Lower lobe of right lung (tissue), 2 donors: Measurements from ENCODE around the gene TBX5. TPM values are rescaled to one million over a fixed set of nuclear protein-coding genes. Genes with fewer than 3 reads are reported as not detected.

Source experiments
- ATAC-seq, 2 donors: fragments of 200-7000 bp; cut with Tn5 transposase; one replicate each; pipeline ENCODE4 v1.9.1; 2020 to 2022; ENCODE audit warnings: mild to moderate bottlenecking in 2 of 2, moderate library complexity in 2 of 2
- DNase-seq: peaks from one replicate; pipeline ENCODE4 v3.0.0-alpha.2; 2020
- H3K27ac ChIP-seq: fragments of 200-600 bp; one replicate; pipeline ENCODE4 v1.8.0; 2022
- H3K27me3 ChIP-seq: fragments of 200-600 bp; one replicate; pipeline ENCODE4 v1.8.0; 2022; ENCODE audit warnings: low read depth
- H3K36me3 ChIP-seq: fragments of 200-600 bp; one replicate; pipeline ENCODE4 v1.8.0; 2022; ENCODE audit warnings: mild to moderate bottlenecking
- H3K4me1 ChIP-seq: fragments of 200-600 bp; one replicate; pipeline ENCODE4 v1.8.0; 2022
- H3K4me3 ChIP-seq: fragments of 200-600 bp; one replicate; pipeline ENCODE4 v1.8.0; 2022; ENCODE audit warnings: mild to moderate bottlenecking
- H3K9me3 ChIP-seq: fragments of 200-600 bp; one replicate; pipeline ENCODE4 v1.8.0; 2022
- intact Hi-C: fragments of 100-400 bp; cut with DNase I; formaldehyde crosslinking; loops from one replicate; pipeline ENCODE4 v1.11.0; 2022
- total RNA-seq: library from RNA; stranded (reverse); fragmentation: NEBNext Ultra II Directional; extraction: Animal tissue kit (Norgen Biotek cat#: 25700); gene quantifications from one replicate; pipeline ENCODE4 v1.2.1, GENCODE V29; 2021
- TF ChIP-seq, protein P1 (sequence below): fragments of 200-600 bp; IDR thresholded peaks from one replicate; pipeline ENCODE4 v1.8.0; 2022; ENCODE audit warnings: antibody characterized with exemption, mild to moderate bottlenecking
- donor health status: DM: no; HTN: yes; CAD: no; lungs with severe emphysema.

Gene TBX5
- total RNA-seq, 1 donor from 2014 or later = 15.7 TPM

DNA sequence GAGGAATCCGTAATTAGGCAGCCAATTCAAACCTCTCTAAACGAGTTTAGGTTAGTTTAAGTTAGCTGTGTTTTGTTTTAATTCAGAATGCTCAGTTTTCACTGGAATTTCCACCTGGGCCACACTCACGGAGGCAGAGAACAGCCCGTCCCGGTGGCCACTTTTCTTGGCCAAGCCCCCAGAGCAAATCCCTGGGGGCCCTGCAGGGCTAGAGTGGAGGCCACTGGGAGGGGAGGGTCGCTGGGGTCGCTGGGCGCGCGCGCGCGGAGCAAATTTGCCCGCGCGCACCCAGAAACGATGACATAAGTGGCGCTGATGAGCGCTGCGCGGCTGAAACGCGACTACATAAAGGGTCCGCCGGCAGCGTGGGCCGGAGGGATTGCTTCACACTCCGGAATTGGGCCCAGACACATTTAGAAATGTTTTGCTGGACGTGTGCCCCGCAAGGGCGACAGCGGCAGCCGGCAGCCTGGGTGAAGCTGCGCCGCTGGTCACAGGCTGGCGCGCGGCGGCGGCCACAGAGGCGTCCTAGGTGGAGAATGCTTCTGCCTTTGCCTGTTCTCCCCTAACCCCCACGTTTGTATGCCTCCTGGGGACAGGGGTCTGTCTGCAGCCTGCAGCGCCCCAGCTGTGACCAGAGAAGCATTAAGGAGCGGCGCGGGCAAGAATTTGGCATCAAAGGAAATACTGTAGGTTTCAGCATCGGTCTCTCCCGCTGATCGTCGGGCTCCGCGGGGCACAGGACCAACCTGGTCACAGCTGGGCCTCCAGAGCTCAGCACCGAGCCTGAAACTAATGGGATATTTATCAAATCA, 37.9 kb upstream of the TBX5 start:
- no peaks in the 10 kb centered on the region for H3K9me3 ChIP-seq
- DNase-seq (no peak), ATAC-seq (peak; percentile 26 to 32)
- no peaks in the 10 kb centered on the region for H3K4me1 ChIP-seq
- no peak overlapping the region for H3K27ac ChIP-seq
- peaks cover 98% of the 10 kb centered on the region for H3K27me3 ChIP-seq
- peak overlapping the region; percentile 14 for H3K4me3 ChIP-seq
- H3K36me3 ChIP-seq = no peaks in the 10 kb centered on the region
- TF ChIP-seq, protein P1, sequence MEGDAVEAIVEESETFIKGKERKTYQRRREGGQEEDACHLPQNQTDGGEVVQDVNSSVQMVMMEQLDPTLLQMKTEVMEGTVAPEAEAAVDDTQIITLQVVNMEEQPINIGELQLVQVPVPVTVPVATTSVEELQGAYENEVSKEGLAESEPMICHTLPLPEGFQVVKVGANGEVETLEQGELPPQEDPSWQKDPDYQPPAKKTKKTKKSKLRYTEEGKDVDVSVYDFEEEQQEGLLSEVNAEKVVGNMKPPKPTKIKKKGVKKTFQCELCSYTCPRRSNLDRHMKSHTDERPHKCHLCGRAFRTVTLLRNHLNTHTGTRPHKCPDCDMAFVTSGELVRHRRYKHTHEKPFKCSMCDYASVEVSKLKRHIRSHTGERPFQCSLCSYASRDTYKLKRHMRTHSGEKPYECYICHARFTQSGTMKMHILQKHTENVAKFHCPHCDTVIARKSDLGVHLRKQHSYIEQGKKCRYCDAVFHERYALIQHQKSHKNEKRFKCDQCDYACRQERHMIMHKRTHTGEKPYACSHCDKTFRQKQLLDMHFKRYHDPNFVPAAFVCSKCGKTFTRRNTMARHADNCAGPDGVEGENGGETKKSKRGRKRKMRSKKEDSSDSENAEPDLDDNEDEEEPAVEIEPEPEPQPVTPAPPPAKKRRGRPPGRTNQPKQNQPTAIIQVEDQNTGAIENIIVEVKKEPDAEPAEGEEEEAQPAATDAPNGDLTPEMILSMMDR = no peak
- intact Hi-C loops = no loop called here

DNA sequence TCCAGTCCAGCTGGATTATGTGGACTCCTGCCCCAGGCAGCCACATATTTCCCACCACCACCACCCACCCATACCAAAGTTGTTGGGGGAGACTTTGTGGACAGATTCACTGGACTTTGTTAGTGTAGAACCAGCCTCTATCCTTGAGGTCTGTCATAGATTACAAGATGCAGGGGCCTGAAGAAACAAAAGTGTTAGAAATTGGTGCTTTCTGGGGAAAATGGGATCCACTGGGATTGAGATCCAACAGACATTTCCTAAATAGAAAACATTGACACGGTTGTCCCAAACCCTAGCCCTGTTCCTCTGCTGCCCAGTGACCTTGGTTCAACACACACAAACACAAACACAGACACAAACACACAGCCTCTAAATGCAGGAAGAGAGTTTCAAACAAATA, 36.6 kb upstream of the TBX5 start:
- Histone ChIP-seq H3K4me3 (no peak overlapping the region), H3K36me3 (no peaks in the 10 kb centered on the region), H3K9me3 (no peaks in the 10 kb centered on the region), H3K27me3 (peaks cover 96% of the 10 kb centered on the region), H3K27ac (no peak overlapping the region), H3K4me1 (no peaks in the 10 kb centered on the region)
- TF ChIP-seq, protein P1 = no peak
- no peak for DNase-seq
- ATAC-seq = no peak
- intact Hi-C loops = no loop called here

GRCh38 chr12:114441545-114441944, 35.6 kb upstream of the TBX5 start:
- ATAC-seq = no peak
- Histone ChIP-seq H3K4me3 (no peak overlapping the region), H3K9me3 (no peaks in the 10 kb centered on the region), H3K27ac (no peak overlapping the region), H3K27me3 (peaks cover 91% of the 10 kb centered on the region), H3K36me3 (no peaks in the 10 kb centered on the region), H3K4me1 (no peaks in the 10 kb centered on the region)
- TF ChIP-seq, protein P1 = no peak
- DNase-seq = no peak
- intact Hi-C loops = no loop called here

DNA sequence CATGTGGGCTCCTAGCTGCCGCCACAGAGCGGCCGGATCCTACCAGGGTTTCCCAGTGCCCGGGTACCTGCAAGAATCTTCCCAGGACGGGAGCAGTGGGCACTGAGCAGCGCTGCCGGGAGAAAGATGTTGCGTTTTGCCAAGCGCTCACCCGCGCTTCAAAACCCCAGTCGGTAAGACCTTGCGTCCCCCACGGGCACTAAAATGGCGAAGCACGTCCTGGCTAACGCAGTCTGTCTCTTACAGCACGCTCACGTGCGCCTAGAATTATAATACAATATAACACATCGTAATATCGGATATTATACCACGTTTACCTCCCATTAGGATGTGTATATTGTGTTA, 35.1 kb upstream of the TBX5 start:
- ATAC-seq = no peak
- no peaks in the 10 kb centered on the region for H3K36me3 ChIP-seq
- H3K27me3 ChIP-seq = peaks cover 91% of the 10 kb centered on the region
- intact Hi-C loops = no loop called here
- H3K9me3 ChIP-seq = no peaks in the 10 kb centered on the region
- no peak for DNase-seq
- H3K27ac ChIP-seq = no peak overlapping the region
- H3K4me3 ChIP-seq = no peak overlapping the region
- TF ChIP-seq, protein P1 = no peak
- no peaks in the 10 kb centered on the region for H3K4me1 ChIP-seq

DNA sequence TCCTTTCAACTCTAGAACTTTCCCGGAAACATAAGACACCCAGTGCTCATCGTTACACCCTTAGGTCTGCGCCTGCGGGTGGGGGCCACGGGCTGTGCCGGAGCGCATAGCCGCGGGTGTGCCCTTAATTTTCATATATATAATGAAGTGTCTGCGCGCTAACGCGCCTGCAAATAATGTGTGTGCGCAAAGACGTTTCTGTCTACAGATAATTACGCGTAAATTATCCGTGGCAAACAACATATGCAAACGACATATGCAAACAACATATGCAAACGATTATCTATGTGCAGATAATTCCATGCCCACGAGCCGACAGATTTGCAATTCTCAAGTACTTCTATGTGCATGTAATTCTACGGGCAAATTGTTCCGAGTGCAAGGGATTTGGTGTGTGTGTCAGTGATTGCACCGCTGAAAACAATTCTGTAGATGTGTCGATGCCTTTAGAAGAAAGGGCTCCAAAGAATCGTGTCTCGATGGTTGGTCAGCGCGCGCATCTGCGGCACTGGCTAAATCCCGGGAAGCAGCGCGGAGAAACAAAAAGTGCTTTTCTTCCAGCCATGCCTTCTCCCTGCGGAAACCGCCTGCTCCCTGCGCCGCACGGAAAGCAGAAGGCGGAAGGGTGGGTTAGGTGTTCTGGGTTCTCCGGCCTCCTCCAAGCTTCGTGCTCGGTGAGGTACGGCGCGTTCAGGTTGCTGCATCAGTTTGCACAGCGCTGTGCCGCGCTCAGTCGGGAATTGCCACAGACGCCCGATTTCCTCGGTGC, 34.5 kb upstream of the TBX5 start:
- TF ChIP-seq, protein P1 = no peak
- Histone ChIP-seq H3K27ac (no peak overlapping the region), H3K36me3 (no peaks in the 10 kb centered on the region), H3K4me3 (no peak overlapping the region), H3K27me3 (peaks cover 87% of the 10 kb centered on the region), H3K9me3 (no peaks in the 10 kb centered on the region), H3K4me1 (no peaks in the 10 kb centered on the region)
- intact Hi-C loops = no loop called here
- no peak for DNase-seq
- ATAC-seq = no peak
